ENCODE results near the gene GRAMD1B. TPM values are rescaled to one million over a fixed set of nuclear protein-coding genes. Genes with fewer than 3 reads are reported as not detected.
A peak's percentile ranks its signal among the peaks of the same experiment; 100 is the strongest.

Gene GRAMD1B
- total and polyA plus RNA-seq, 2 donors from 2014 or later = 4.4 to 18.2 TPM

DNA sequence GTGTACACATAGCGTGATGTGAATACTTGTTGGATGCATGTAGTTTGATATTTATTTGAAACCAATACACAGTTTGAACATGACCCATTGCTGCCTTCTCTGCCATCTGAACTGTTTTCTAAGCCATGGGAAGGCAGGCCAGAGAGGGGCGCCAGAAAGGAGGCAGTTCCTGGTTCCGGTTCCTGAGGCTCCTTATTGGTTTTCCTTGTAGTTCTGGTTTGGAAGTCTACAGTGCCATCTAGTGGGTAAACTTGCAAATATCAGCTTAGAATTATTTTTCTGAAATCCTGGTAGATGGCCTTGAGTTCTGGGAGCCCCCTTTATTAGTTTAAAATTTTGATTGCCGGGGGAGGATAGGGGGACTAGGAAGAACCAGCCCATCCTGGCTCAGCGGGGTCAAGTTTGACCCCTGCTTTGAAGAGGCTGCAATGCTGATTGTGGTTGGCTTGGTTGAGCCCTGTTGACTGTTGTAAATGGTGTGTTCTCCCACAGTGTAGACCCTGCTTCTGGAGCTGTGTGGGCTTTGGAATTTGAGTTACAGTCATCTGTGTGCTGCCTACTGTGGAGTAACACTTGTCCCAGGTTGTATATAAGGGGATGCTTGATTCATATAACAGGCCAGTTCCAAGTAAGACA, 48.4 kb downstream of the GRAMD1B start:
- peaks cover 0 to under 1% (median 0%) of the 10 kb centered on the region in 3 donors for H3K36me3 ChIP-seq (ENCODE audit: control insufficient read depth in 2 of 3, insufficient read depth in 3 of 3, low read length in 3 of 3)
- no peak overlapping the region for H3K4me3 ChIP-seq (ENCODE audit: low read length in 3 of 3)
- H3K9me3 ChIP-seq (ENCODE audit: control insufficient read depth in 2 of 3, insufficient read depth in 1 of 3, low read length in 3 of 3) = no peaks in the 10 kb centered on the region
- DNase-seq (peak in 4 of 5 donors; percentile 78 to 91 (median 84)), FAIRE-seq (no peak)
- no peak overlapping the region for H3K9ac ChIP-seq (ENCODE audit: low read length in 3 of 3)
- TF ChIP-seq, protein P1, sequence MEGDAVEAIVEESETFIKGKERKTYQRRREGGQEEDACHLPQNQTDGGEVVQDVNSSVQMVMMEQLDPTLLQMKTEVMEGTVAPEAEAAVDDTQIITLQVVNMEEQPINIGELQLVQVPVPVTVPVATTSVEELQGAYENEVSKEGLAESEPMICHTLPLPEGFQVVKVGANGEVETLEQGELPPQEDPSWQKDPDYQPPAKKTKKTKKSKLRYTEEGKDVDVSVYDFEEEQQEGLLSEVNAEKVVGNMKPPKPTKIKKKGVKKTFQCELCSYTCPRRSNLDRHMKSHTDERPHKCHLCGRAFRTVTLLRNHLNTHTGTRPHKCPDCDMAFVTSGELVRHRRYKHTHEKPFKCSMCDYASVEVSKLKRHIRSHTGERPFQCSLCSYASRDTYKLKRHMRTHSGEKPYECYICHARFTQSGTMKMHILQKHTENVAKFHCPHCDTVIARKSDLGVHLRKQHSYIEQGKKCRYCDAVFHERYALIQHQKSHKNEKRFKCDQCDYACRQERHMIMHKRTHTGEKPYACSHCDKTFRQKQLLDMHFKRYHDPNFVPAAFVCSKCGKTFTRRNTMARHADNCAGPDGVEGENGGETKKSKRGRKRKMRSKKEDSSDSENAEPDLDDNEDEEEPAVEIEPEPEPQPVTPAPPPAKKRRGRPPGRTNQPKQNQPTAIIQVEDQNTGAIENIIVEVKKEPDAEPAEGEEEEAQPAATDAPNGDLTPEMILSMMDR (IDR thresholded peaks at IDR 0.05; ENCODE audit: borderline replicate concordance, extremely low read depth, insufficient read depth) = peak; percentile 63
- peaks cover 3 to 18% (median 8%) of the 10 kb centered on the region in 3 donors for H3K4me1 ChIP-seq (ENCODE audit: control insufficient read depth in 2 of 3, insufficient read depth in 2 of 3, low read depth in 1 of 3, low read length in 3 of 3)
- H3K27ac ChIP-seq (ENCODE audit: low read depth in 2 of 2, low read length in 2 of 2) = no peak overlapping the region
- intact Hi-C loops (cut with DNase I) = loop anchor here (10.0 kb wide), 1 partner anchor 74 kb away; no protein-coding TSS in a partner anchor
- no peaks in the 10 kb centered on the region for H3K27me3 ChIP-seq (ENCODE audit: control insufficient read depth, insufficient read depth, low read length)

DNA sequence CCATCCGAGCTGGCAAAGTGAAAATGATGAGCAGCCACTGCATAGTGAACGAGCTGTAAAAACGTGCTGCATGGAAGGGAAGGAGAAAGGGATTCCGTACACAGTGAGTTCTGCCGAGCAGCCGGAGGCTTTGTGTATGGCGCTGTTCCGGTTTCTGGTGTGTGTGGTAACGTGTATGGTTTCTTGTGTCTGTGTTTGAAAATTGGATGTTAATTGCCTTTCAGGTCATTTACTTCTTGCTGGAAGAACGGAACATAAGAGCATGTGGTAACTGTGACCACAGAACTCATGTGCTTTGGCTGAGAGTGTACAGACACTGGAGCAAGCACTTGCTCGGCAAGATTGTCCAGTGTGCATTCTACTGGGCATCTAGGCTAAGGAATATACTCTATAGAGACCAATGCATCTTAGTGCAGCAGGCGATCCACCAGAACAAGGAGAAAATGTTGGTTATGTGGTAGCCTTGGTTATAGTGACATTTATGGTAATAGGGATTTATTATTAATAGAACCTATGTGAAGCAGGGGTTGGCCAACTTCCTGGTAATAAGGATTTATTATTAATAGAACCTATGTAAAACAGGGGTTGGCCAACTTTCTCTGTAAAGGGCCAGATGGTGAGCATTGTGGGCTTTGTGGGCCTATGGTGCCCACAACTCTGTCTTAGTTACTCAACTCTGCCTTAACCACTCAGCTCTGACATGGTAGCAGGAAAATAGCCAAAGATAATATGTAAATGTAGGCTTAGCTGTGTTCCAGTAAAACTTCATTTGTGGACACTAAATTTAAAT, 49.2 kb downstream of the GRAMD1B start:
- DNase-seq (no peak), FAIRE-seq (no peak)
- Histone ChIP-seq H3K36me3 (ENCODE audit: control insufficient read depth in 2 of 3, insufficient read depth in 3 of 3, low read length in 3 of 3) (peaks cover 0 to 4% (median 0%) of the 10 kb centered on the region in 3 donors), H3K27ac (ENCODE audit: low read depth in 2 of 2, low read length in 2 of 2) (no peak overlapping the region), H3K4me1 (ENCODE audit: control insufficient read depth in 2 of 3, insufficient read depth in 2 of 3, low read depth in 1 of 3, low read length in 3 of 3) (peaks cover 3 to 14% (median 8%) of the 10 kb centered on the region in 3 donors), H3K9ac (ENCODE audit: low read length in 3 of 3) (no peak overlapping the region), H3K4me3 (ENCODE audit: low read length in 3 of 3) (no peak overlapping the region), H3K27me3 (ENCODE audit: control insufficient read depth, insufficient read depth, low read length) (no peaks in the 10 kb centered on the region), H3K9me3 (ENCODE audit: control insufficient read depth in 2 of 3, insufficient read depth in 1 of 3, low read length in 3 of 3) (no peaks in the 10 kb centered on the region)
- TF ChIP-seq, protein P1 (IDR thresholded peaks at IDR 0.05; ENCODE audit: borderline replicate concordance, extremely low read depth, insufficient read depth) = no peak
- intact Hi-C loops (cut with DNase I) = loop anchor here (10.0 kb wide), 1 partner anchor 74 kb away; no protein-coding TSS in a partner anchor

DNA sequence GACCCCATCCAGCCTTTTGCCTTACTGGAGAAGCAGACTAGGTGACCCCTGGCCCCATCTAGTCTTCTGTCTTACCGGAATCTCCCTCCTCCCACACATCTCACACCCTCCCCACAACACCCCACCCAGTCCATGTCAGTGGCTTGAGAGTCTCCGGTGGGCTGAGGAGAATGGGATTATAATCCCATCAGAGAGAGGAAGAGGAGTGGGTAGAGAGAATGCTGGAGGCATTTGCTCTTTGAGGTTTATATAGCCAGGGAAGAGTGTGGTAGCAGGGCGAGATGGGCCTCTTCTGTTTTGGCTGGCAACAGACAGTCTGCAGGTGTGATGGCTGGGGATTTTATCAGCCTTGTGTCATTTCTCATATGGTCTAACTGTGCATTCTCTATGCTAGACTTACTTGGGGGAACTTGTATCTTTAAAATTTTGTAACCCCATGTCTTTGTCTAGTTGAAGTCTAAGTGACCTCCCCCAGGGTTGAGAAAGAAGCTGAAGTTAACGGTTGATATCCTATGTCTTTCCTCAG, 50.3 kb downstream of the GRAMD1B start:
- TF ChIP-seq, protein P1 (IDR thresholded peaks at IDR 0.05; ENCODE audit: borderline replicate concordance, extremely low read depth, insufficient read depth) = no peak
- Histone ChIP-seq H3K9ac (ENCODE audit: low read length in 3 of 3) (no peak overlapping the region), H3K36me3 (ENCODE audit: control insufficient read depth in 2 of 3, insufficient read depth in 3 of 3, low read length in 3 of 3) (peaks cover 0 to 4% (median 0%) of the 10 kb centered on the region in 3 donors), H3K9me3 (ENCODE audit: control insufficient read depth in 2 of 3, insufficient read depth in 1 of 3, low read length in 3 of 3) (no peaks in the 10 kb centered on the region), H3K4me3 (ENCODE audit: low read length in 3 of 3) (no peak overlapping the region), H3K27ac (ENCODE audit: low read depth in 2 of 2, low read length in 2 of 2) (no peak overlapping the region), H3K4me1 (ENCODE audit: control insufficient read depth in 2 of 3, insufficient read depth in 2 of 3, low read depth in 1 of 3, low read length in 3 of 3) (peaks cover 1 to 5% (median 4%) of the 10 kb centered on the region in 3 donors), H3K27me3 (ENCODE audit: control insufficient read depth, insufficient read depth, low read length) (no peaks in the 10 kb centered on the region)
- intact Hi-C loops (cut with DNase I) = loop anchor here (10.0 kb wide), 1 partner anchor 176 kb away; no protein-coding TSS in a partner anchor
- FAIRE-seq = no peak
- DNase-seq = no peak

All from kidney (tissue), 14 donors.